Epithelial cell of proximal tubule (primary cell): ENCODE data around the gene PIEZO1. TPM values are rescaled to one million over a fixed set of nuclear protein-coding genes. Genes with fewer than 3 reads are reported as not detected.
A peak's percentile ranks its signal among the peaks of the same experiment; 100 is the strongest.
"Not testable (repeated sequence)": the region's sequence is repeated elsewhere in the genome, so short reads cannot be mapped to it uniquely, and the experiment has no call there.

Experiments used
- DNase-seq: peaks from one replicate; pipeline ENCODE4 v3.0.0-alpha.2; 2011; ENCODE audit warnings: low read depth
- H3K4me3 ChIP-seq: 2 replicates; pipeline ENCODE4 v1.5.1; 2011; ENCODE audit warnings: low read depth, mild to moderate bottlenecking, low read length
- total RNA-seq: library from RNA; depleted of rRNA; stranded (reverse); fragments of >200 nt; gene quantifications from 2 replicates; pipeline ENCODE4 v1.2.3, GENCODE V29; 2015
- TF ChIP-seq, protein P1 (sequence below): conservative IDR thresholded peaks from 2 replicates; pipeline ENCODE4 v1.5.1; 2012; ENCODE audit warnings: low read depth, mild to moderate bottlenecking, low read length

The PIEZO1 gene
- total RNA-seq, 1 donor from 2014 or later: 246 TPM

- no peak for DNase-seq
- H3K4me3 ChIP-seq: no peak overlapping the region
- TF ChIP-seq, protein P1, sequence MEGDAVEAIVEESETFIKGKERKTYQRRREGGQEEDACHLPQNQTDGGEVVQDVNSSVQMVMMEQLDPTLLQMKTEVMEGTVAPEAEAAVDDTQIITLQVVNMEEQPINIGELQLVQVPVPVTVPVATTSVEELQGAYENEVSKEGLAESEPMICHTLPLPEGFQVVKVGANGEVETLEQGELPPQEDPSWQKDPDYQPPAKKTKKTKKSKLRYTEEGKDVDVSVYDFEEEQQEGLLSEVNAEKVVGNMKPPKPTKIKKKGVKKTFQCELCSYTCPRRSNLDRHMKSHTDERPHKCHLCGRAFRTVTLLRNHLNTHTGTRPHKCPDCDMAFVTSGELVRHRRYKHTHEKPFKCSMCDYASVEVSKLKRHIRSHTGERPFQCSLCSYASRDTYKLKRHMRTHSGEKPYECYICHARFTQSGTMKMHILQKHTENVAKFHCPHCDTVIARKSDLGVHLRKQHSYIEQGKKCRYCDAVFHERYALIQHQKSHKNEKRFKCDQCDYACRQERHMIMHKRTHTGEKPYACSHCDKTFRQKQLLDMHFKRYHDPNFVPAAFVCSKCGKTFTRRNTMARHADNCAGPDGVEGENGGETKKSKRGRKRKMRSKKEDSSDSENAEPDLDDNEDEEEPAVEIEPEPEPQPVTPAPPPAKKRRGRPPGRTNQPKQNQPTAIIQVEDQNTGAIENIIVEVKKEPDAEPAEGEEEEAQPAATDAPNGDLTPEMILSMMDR: no peak
These were observed 11.2 kb downstream of the PIEZO1 start for GRCh38 chr16:88773812-88774291.

DNA sequence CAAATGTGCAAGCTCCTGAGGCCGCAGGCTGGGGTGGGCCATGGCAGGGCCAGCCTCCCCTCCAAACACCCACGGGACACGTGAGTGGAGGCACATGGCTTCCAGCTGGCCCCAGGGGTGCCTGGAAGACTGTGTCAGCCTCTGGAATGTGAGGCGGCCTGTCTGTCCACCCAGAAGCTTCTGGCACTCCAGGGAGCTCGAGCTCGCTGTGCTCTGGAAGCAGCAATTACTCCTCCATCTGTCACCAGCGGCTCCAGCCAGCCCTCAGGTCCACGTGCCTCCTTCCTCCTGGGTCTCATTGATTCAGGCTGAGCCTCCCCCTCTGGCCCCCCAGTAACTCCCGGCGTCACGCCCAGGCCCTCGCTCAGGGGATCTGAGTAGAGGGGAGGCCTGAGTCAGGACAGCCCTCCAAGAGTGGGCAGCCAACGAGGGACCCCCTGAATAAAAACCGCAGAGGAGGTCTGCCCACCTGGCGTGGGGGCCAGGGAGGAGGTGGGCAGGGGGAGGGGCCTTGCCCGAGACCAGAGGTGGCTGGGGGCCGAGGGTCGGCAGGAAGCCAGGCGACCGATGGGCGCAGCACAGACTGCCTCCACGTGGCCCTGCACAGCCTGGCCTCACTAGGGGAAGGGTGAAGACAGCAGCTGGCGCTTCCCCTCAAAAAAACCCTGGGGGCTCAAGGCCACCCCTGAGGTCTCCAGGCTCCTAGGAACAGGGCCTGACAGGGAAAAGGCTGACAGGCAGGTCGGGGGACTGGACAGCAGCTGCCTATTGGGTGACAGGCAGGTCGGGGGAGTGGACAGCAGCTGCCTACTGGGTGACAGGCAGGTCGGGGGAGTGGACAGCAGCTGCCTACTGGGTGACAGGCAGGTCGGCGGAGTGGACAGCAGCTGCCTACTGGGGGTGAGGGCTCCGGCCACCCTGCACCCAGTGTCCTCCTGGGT is 11.9 kb downstream of the PIEZO1 start:
- no peak for DNase-seq
- H3K4me3 ChIP-seq: no peak overlapping the region
- TF ChIP-seq, protein P1: no peak

DNA sequence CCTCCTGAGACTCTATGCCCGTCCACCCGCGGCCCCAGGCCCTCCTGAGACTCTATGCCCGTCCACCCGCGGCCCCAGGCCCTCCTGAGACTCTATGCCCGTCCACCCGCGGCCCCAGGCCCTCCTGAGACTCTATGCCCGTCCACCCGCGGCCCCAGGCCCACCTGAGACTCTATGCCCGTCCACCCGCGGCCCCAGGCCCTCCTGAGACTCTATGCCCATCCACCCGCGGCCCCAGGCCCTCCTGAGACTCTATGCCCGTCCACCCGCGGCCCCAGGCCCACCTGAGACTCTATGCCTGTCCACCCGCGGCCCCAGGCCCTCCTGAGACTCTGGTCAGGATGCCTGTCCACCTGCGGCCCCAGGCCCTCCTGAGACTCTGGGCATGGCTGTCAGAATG is 13.2 kb downstream of the PIEZO1 start:
- not testable (repeated sequence) for H3K4me3 ChIP-seq, DNase-seq

GRCh38 chr16:88771294-88771772 is 13.7 kb downstream of the PIEZO1 start:
- TF ChIP-seq, protein P1: no peak
- DNase-seq: no peak
- H3K4me3 ChIP-seq: no peak overlapping the region

DNA sequence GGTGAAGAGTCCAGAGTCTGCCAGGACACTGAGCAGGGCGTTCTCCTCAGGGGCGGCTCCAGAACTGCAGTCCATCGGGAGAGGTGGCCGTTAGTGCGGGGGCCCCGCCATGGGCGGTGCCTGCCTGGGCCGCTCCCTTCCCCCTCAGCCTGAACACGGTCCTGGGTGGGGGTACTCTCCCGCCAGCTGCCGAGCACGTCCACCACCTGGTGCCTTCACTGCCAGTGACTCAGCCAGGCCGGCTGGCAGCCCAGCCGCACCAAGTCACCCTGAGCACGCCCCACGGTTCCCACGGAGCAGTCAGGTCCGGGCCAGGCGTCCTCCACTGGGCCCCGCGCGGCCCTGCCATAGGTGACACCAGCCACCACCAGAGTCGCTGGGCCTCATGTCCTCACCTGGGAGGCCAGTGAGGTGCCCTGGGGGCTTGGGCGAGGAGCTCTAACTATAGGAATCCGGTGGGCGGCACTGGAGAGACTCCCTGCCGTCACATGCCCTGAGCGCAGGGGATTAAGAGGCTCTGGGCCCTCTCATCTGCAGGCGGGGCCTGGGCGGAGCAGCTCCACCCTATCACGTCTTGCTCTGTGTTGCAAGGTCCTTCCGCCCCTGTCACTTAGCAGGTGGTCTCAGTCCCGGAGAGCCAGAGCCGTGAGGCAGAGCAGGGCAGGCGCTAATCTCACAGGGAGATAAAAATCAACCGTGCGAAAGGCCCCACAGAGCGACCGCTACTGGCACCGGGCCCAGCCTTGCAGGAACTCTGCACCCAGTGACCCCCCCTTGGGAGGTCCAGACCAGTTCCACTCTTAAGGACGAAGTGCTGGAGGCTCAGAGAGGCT is 14.3 kb downstream of the PIEZO1 start:
- TF ChIP-seq, protein P1: no peak
- no peak for DNase-seq
- H3K4me3 ChIP-seq: peak overlapping the region; percentile 37

DNA sequence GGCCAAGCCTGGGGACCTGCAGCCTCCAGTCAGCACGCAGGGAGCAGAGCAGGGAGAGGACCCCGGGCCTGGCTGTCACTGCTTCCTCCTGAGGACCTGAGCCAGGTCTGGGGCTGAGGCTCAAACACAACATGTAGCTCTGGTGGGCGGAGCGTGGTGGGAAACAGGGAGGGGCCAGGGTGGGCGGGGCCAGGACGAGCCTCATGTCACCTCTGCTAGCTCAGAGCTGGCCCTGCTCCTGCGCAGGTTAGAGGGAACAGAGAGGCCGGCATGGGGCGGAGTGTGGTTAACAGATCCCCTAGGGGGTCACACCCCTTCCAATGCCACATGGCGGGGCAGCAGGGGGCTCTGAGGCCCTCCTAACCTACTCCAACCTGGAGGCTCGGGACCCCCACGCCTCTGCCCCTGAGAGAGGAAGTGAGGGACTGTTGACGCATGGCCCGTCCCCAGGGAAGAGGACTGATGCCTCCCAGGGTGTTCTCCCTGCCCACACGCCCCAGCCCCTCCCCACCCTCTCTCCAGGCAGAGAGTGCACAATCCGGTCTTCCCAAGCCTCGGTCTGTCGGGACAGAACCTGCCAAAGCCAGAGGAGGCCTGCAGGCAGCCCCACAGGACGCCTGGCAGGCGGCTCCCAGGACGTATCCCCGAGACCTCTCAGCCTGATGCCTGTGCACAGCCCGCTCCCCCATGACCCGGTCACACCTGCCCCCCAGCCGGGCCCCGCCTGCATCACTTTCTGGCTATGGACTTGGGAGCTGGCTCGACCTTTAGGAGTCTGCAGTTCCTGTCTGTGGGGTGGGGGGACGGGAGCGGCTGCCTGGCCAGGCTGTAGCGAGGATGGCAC is 15.2 kb downstream of the PIEZO1 start:
- TF ChIP-seq, protein P1: no peak
- peak overlapping the region; percentile 37 for H3K4me3 ChIP-seq
- no peak for DNase-seq
